GM12878 (cell line): ENCODE results near the gene STRIP2. TPM values are rescaled to one million over a fixed set of nuclear protein-coding genes. Genes with fewer than 3 reads are reported as not detected.

ENCODE experiments used
- ATAC-seq: fragments of 200-7000 bp; cut with Tn5 transposase; 3 replicates; pipeline ENCODE4 v1.9.1; 2020; ENCODE audit warnings: mild to moderate bottlenecking, moderate library complexity
- BruUV-seq: library from RNA; stranded (reverse); fragments of 400-500 nt; replicated peaks from 2 replicates; lab custom pipeline; 2021; lab: Mats Ljungman, UMichigan
- CTCF ChIA-PET: fragments of 300-600 bp; sonication (Branson Sonifier 250); formaldehyde crosslinking; extraction: SDS; loops from one replicate; lab custom pipeline; 2021; ENCODE audit warnings: inconsistent platforms; lab: Yijun Ruan, JAX
- POLR2A ChIA-PET: fragments of 350-600 bp; formaldehyde crosslinking; extraction: SDS; loops from one replicate; lab custom pipeline; 2021; ENCODE audit warnings: inconsistent platforms; lab: Charles Lee
- RAD21 ChIA-PET: fragments of 300-600 bp; sonication (Branson Sonifier 250); formaldehyde crosslinking; loops from one replicate; lab custom pipeline; 2023; ENCODE audit warnings: antibody characterized with exemption; ENCODE audit not compliant: unreplicated experiment; lab: Charles Lee
- SMC1A ChIA-PET: fragments of 300-600 bp; sonication (Branson Sonifier 250); formaldehyde crosslinking; loops from one replicate; lab custom pipeline; 2023; ENCODE audit not compliant: unreplicated experiment, uncharacterized antibody; lab: Charles Lee
- DNase-seq: peaks from one replicate; pipeline ENCODE4 v3.0.0-alpha.2; 2011; ENCODE audit warnings: low read depth, low spot score
- FAIRE-seq: peaks from 3 replicates; lab custom pipeline; 2011; peaks lifted over from hg19 to GRCh38; lab: Jason Lieb, UNC
- H2AFZ ChIP-seq: 2 replicates; pipeline ENCODE4 v1.6.0; 2011; ENCODE audit warnings: low read depth, low read length, control low read depth; ENCODE audit not compliant: control insufficient read depth
- H3K27ac ChIP-seq: 2 replicates; pipeline ENCODE4 v1.5.1; 2011; ENCODE audit warnings: control low read depth; ENCODE audit not compliant: control insufficient read depth, insufficient read depth
- H3K27me3 ChIP-seq, 2 experiments: replicated peaks in 1 of 2; 2 replicates each; pipeline versions ENCODE4 v1.6.0 to v1.6.1; 2011; ENCODE audit warnings: low read length in 1 of 2; ENCODE audit not compliant: control insufficient read depth in 2 of 2, insufficient read depth in 2 of 2
- H3K36me3 ChIP-seq, 2 experiments: 2 replicates each; pipeline ENCODE4 v1.5.1; 2011; ENCODE audit warnings: low read length in 1 of 2; ENCODE audit not compliant: control insufficient read depth in 2 of 2, insufficient read depth in 2 of 2
- H3K4me1 ChIP-seq: 2 replicates; pipeline ENCODE4 v1.6.1; 2011; ENCODE audit warnings: mild to moderate bottlenecking, low read length, moderate library complexity, mixed read lengths; ENCODE audit not compliant: control insufficient read depth, insufficient read depth
- H3K4me2 ChIP-seq: 2 replicates; pipeline ENCODE4 v1.6.0; 2011; ENCODE audit warnings: control low read depth; ENCODE audit not compliant: control insufficient read depth, insufficient read depth
- H3K4me3 ChIP-seq: fragments of 200-600 bp; sonication (generic); 2 replicates; pipeline ENCODE4 v1.5.1; 2016
- H3K79me2 ChIP-seq: 2 replicates; pipeline ENCODE4 v1.6.0; 2011; ENCODE audit warnings: low read length; ENCODE audit not compliant: control insufficient read depth, insufficient read depth
- H3K9ac ChIP-seq: 2 replicates; pipeline ENCODE4 v1.8.0; 2011; ENCODE audit warnings: low read length, control low read depth, mixed read lengths; ENCODE audit not compliant: control insufficient read depth, insufficient read depth
- H3K9me3 ChIP-seq: replicated peaks from 3 replicates; pipeline ENCODE4 v1.5.1; 2011; ENCODE audit warnings: mild to moderate bottlenecking, low read length; ENCODE audit not compliant: control insufficient read depth, insufficient read depth
- H4K20me1 ChIP-seq: 2 replicates; pipeline ENCODE4 v1.6.0; 2011; ENCODE audit not compliant: control insufficient read depth, insufficient read depth
- GABPA ChIP-seq: IDR thresholded peaks from 2 replicates; pipeline ENCODE4 v1.6.1; 2014; ENCODE audit warnings: antibody characterized with exemption, low read depth, mild to moderate bottlenecking, inconsistent platforms
- RFX5 ChIP-seq: IDR thresholded peaks from 2 replicates; pipeline ENCODE4 v1.6.1; 2011; ENCODE audit warnings: low read depth, low read length, improper control_type of control experiment
- YY1 ChIP-seq: IDR thresholded peaks from 2 replicates; pipeline ENCODE4 v1.6.1; 2011; ENCODE audit warnings: low read depth, mild to moderate bottlenecking, low read length
- WGBS: methylation state at CpG from one replicate; pipeline ENCODE4 v1.1.6; 2016; ENCODE audit warnings: low lambda C conversion rate; ENCODE audit not compliant: insufficient replicate concordance, insufficient coverage; ENCODE audit errors: missing lambda C conversion rate; 5-methylcytosine and 5-hydroxymethylcytosine counted together
- in situ Hi-C: fragments of 300-500 bp; cut with MboI; formaldehyde crosslinking; loops from 9 replicates; pipeline ENCODE4 v1.14.3; 2018; ENCODE audit warnings: mixed read lengths
- intact Hi-C: fragments of 100-400 bp; cut with micrococcal nuclease; formaldehyde crosslinking; loops from one replicate; pipeline ENCODE4 v1.14.2; 2022; ENCODE audit not compliant: unreplicated experiment
- polyA plus RNA-seq, 11 experiments: library from polyadenylated mRNA; depleted of rRNA in 4 of 11; unstranded in 6 of 11; stranded (reverse) in 5 of 11; fragments of >200 nt; fragmentation: Nextera tagmentation in 4 of 11; fragmentation: Illumina TruSeq in 1 of 11; extraction: Ambion mirVana in 4 of 11; extraction: Trizol in 1 of 11; gene quantifications; 1 replicate in 1 of 11; 2 replicates in 10 of 11; pipeline versions ENCODE4 v1.2.1 to v1.2.3, GENCODE V29; 2011 to 2016; ENCODE audit warnings: inconsistent platforms in 2 of 11, missing spikeins in 2 of 11, low read depth in 1 of 11
- total RNA-seq, 4 experiments: library from RNA; depleted of rRNA in 3 of 4; stranded (reverse); fragments of >200 nt in 3 of 4; fragmentation: Illumina TruSeq in 1 of 4; extraction: Trizol in 1 of 4; gene quantifications; 2 replicates each; pipeline versions ENCODE4 v1.2.1 to v1.2.3, GENCODE V29; 2013 to 2021
- TF ChIP-seq, protein P1 (sequence below): fragments of 450-650 bp; IDR thresholded peaks from 2 replicates; pipeline ENCODE4 v1.6.1; 2017; ENCODE audit warnings: antibody characterized with exemption, mild to moderate bottlenecking, moderate library complexity

Gene STRIP2
- total and polyA plus RNA-seq, 10 of the 15 experiments (the other 5 are each of a cell fraction or from before 2014, with no cell fraction given), result 0.48 to 5.8 (median 1.8) TPM

DNA sequence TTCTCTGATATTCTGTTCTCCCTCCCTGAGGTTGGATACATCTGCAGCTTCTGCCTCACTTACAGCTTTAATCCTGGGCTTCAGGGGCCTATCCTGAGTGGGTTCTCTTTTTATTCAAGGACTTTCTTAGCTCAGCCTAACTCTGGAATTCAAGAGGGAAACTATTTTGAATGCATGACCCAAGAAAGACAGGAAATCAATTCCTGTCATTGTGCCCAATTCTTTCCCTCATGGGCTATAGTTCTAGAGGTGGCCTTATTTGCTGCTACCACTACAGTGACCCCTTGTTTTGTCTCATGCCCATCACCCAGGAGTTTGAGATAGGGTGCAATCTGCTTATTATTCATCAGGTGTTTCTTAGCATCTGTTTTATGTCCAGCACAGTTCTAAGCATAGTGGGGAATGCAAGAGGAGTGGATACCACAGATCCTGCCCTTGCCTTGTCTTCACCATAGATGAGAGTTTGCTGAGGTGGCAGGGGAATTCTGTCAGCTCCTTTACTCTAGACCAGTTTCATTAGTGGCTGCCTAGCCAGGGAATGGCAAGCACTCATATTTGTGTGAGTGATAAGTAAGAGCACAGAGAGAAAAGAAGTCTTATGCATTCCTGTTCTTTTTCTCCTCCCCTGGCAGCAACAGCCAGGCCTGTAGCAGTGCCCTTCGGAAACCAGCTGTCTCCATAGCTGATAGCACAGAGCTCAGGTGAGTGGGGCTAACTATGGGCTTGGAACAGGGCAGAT, 19.4 kb downstream of the STRIP2 start:
- Histone ChIP-seq H3K4me3 (no peak overlapping the region), H3K4me2 (no peak overlapping the region), H2AFZ (no peak overlapping the region), H3K36me3 (no peaks in the 10 kb centered on the region), H3K79me2 (no peaks in the 10 kb centered on the region), H3K4me1 (no peaks in the 10 kb centered on the region), H3K27ac (no peak overlapping the region), H3K9me3 (peaks cover 4% of the 10 kb centered on the region; the same call in 1 of the 3 replicates), H3K9ac (no peak overlapping the region), H4K20me1 (no peaks in the 10 kb centered on the region), H3K27me3 (no peaks in the 10 kb centered on the region)
- WGBS, result 64% methylated on average over 1 of the region's 1 CpG
- ChIA-PET CTCF (interaction anchor here (2.7 kb wide), 1 partner anchor 87 kb away, joined by 6 read pairs; no protein-coding TSS in a partner anchor), RAD21 (interaction anchor here (1.3 to 1.5 kb wide), 2 partner anchors 18 to 85 kb away, joined by 3 to 5 read pairs; no protein-coding TSS in a partner anchor), SMC1A (interaction anchor here (1.1 to 1.7 kb wide), 5 partner anchors 11 to 218 kb away, joined by 3 to 4 read pairs (median 3); no protein-coding TSS in a partner anchor), POLR2A (no interaction called here)
- ATAC-seq (no peak), DNase-seq (no peak), FAIRE-seq (no peak)
- no peak for TF ChIP-seq YY1
- TF ChIP-seq RFX5, result no peak
- TF ChIP-seq, protein P1, sequence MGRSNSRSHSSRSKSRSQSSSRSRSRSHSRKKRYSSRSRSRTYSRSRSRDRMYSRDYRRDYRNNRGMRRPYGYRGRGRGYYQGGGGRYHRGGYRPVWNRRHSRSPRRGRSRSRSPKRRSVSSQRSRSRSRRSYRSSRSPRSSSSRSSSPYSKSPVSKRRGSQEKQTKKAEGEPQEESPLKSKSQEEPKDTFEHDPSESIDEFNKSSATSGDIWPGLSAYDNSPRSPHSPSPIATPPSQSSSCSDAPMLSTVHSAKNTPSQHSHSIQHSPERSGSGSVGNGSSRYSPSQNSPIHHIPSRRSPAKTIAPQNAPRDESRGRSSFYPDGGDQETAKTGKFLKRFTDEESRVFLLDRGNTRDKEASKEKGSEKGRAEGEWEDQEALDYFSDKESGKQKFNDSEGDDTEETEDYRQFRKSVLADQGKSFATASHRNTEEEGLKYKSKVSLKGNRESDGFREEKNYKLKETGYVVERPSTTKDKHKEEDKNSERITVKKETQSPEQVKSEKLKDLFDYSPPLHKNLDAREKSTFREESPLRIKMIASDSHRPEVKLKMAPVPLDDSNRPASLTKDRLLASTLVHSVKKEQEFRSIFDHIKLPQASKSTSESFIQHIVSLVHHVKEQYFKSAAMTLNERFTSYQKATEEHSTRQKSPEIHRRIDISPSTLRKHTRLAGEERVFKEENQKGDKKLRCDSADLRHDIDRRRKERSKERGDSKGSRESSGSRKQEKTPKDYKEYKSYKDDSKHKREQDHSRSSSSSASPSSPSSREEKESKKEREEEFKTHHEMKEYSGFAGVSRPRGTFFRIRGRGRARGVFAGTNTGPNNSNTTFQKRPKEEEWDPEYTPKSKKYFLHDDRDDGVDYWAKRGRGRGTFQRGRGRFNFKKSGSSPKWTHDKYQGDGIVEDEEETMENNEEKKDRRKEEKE, result no peak
- no peak for TF ChIP-seq GABPA
- BruUV-seq, result no TSS peak
- in situ Hi-C loops (no loop called here), intact Hi-C loops (no loop called here)
